GM23248 (cell line): Measurements from ENCODE around the gene MX1.

Experiments
- EZH2 ChIP-seq: fragments of 200-600 bp; sonication (generic); IDR thresholded peaks from 2 replicates; pipeline ENCODE4 v1.6.1; 2018; ENCODE audit warnings: antibody characterized with exemption, mild to moderate bottlenecking; ENCODE audit not compliant: insufficient read depth, poor library complexity, severe bottlenecking
- EZH2phosphoT487 ChIP-seq: fragments of 200-600 bp; sonication (generic); IDR thresholded peaks from 2 replicates; pipeline ENCODE4 v1.6.1; 2018; ENCODE audit warnings: antibody characterized with exemption, moderate library complexity, mild to moderate bottlenecking, low read depth; ENCODE audit not compliant: insufficient read depth

GRCh38 chr21:41501919-41502318, 75.9 kb downstream of the MX1 start:
- TF ChIP-seq EZH2: no peak
- no peak for TF ChIP-seq EZH2phosphoT487
